Mesenchymal stem cell (in vitro differentiated cells and primary cell): ENCODE results near the gene GULP1.

Experiments used
- DNase-seq: peaks from one replicate; pipeline ENCODE4 v3.0.0-alpha.2; 2013
- H2AFZ ChIP-seq: one replicate; pipeline ENCODE4 v1.6.1; 2013; ENCODE audit warnings: low read depth, mild to moderate bottlenecking, control low read depth, inconsistent platforms, low read length, moderate library complexity
- H2AK5ac ChIP-seq: 2 replicates; pipeline ENCODE4 v1.6.1; 2013; ENCODE audit warnings: low read length, moderate library complexity, mild to moderate bottlenecking, inconsistent platforms; ENCODE audit not compliant: severe bottlenecking
- H2BK120ac ChIP-seq: one replicate; pipeline ENCODE4 v1.6.1; 2013; ENCODE audit warnings: low read depth, mild to moderate bottlenecking, inconsistent platforms, low read length, moderate library complexity
- H2BK12ac ChIP-seq, 2 experiments: one replicate each; pipeline ENCODE4 v1.6.1; 2013; ENCODE audit warnings: inconsistent platforms in 2 of 2, low read length in 2 of 2, mild to moderate bottlenecking in 2 of 2, moderate library complexity in 2 of 2, control low read depth in 1 of 2
- H2BK15ac ChIP-seq: one replicate; pipeline ENCODE4 v1.6.1; 2013; ENCODE audit warnings: mild to moderate bottlenecking, low read depth, inconsistent platforms; ENCODE audit not compliant: poor library complexity, severe bottlenecking
- H2BK5ac ChIP-seq: 2 replicates; pipeline ENCODE4 v1.6.1; 2013; ENCODE audit warnings: low read depth, mild to moderate bottlenecking, low read length, control low read depth, inconsistent platforms; ENCODE audit not compliant: poor library complexity, severe bottlenecking
- H3K14ac ChIP-seq, 2 experiments: one replicate each; pipeline ENCODE4 v1.6.1; 2013; ENCODE audit warnings: inconsistent platforms in 2 of 2, low read length in 2 of 2, control low read depth in 1 of 2, mild to moderate bottlenecking in 1 of 2, moderate library complexity in 1 of 2
- H3K18ac ChIP-seq, 2 experiments: one replicate each; pipeline ENCODE4 v1.6.1; 2013; ENCODE audit warnings: inconsistent platforms in 2 of 2, low read length in 2 of 2, control low read depth in 1 of 2, low read depth in 1 of 2, mild to moderate bottlenecking in 1 of 2
- H3K23ac ChIP-seq, 2 experiments: one replicate each; pipeline ENCODE4 v1.6.1; 2013; ENCODE audit warnings: inconsistent platforms in 2 of 2, low read length in 2 of 2, mild to moderate bottlenecking in 2 of 2, moderate library complexity in 2 of 2, control low read depth in 1 of 2
- H3K27ac ChIP-seq: 2 replicates; pipeline ENCODE4 v1.5.1; 2013; ENCODE audit warnings: mild to moderate bottlenecking, moderate library complexity, low read length, control low read depth, inconsistent platforms; ENCODE audit not compliant: poor library complexity, severe bottlenecking
- H3K27me3 ChIP-seq, 2 experiments: 2 replicates each; pipeline versions ENCODE4 v1.6.1 to v1.7.0; 2013; ENCODE audit warnings: low read length in 2 of 2, mild to moderate bottlenecking in 2 of 2, moderate library complexity in 2 of 2, control low read depth in 1 of 2, inconsistent platforms in 1 of 2; ENCODE audit not compliant: control insufficient read depth in 1 of 2, insufficient read depth in 1 of 2
- H3K36me3 ChIP-seq, 2 experiments: 2 replicates each; pipeline versions ENCODE4 v1.6.1 to v1.7.0; 2013; ENCODE audit warnings: low read length in 2 of 2, control low read depth in 1 of 2, inconsistent platforms in 1 of 2, low read depth in 1 of 2, mild to moderate bottlenecking in 1 of 2; ENCODE audit not compliant: insufficient read depth in 2 of 2, control insufficient read depth in 1 of 2
- H3K4ac ChIP-seq, 2 experiments: one replicate each; pipeline ENCODE4 v1.6.1; 2013; ENCODE audit warnings: inconsistent platforms in 2 of 2, low read length in 2 of 2, mild to moderate bottlenecking in 2 of 2, moderate library complexity in 2 of 2, control low read depth in 1 of 2, low read depth in 1 of 2
- H3K4me1 ChIP-seq: 2 replicates; pipeline ENCODE4 v1.6.1; 2013; ENCODE audit warnings: low read depth, low read length, control low read depth; ENCODE audit not compliant: control insufficient read depth, insufficient read depth
- H3K4me2 ChIP-seq: 2 replicates; pipeline ENCODE4 v1.6.1; 2013; ENCODE audit warnings: low read length, mild to moderate bottlenecking, inconsistent platforms; ENCODE audit not compliant: poor library complexity, severe bottlenecking
- H3K4me3 ChIP-seq, 2 experiments: 2 replicates each; pipeline versions ENCODE4 v1.5.1 to v1.7.0; 2013; ENCODE audit warnings: low read length in 2 of 2, mild to moderate bottlenecking in 2 of 2, control low read depth in 1 of 2, low read depth in 1 of 2; ENCODE audit not compliant: insufficient read depth in 1 of 2
- H3K79me1 ChIP-seq: replicated peaks from 2 replicates; pipeline ENCODE4 v1.6.1; 2013; ENCODE audit warnings: mild to moderate bottlenecking, control low read depth, low read length, inconsistent platforms; ENCODE audit not compliant: poor library complexity, severe bottlenecking
- H3K9ac ChIP-seq: 2 replicates; pipeline ENCODE4 v1.7.0; 2013; ENCODE audit warnings: mild to moderate bottlenecking, low read length, moderate library complexity
- H3K9me3 ChIP-seq: 2 replicates; pipeline ENCODE4 v1.7.0; 2013; ENCODE audit warnings: mild to moderate bottlenecking, low read length; ENCODE audit not compliant: control insufficient read depth
- H4K8ac ChIP-seq: one replicate; pipeline ENCODE4 v1.6.1; 2013; ENCODE audit warnings: inconsistent platforms, mild to moderate bottlenecking, low read length, moderate library complexity
- H4K91ac ChIP-seq: one replicate; pipeline ENCODE4 v1.6.1; 2013; ENCODE audit warnings: mild to moderate bottlenecking, low read length, inconsistent platforms
- WGBS: methylation state at CpG from one replicate; pipeline ENCODE4 v1.1.7; 2013; ENCODE audit warnings: mixed read lengths; 5-methylcytosine and 5-hydroxymethylcytosine counted together

The GULP1 gene

DNA sequence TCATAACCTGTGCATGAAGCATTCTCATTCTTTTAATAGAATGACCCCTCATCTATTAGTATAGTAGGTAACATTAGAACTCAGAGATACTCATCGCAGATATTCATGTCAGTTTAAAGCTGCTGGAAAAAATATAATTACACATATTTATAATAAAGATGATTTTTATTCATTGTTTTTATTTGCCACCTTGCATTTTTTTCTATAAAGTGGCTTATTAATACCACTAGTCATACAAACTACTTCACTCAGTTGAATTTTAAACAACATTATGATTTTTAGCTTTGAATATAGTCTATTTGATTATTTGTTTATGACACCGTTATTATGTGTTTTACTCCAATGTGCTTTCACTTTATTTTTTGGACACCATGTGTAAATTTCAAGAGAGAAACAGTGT lies 23.9 kb upstream of the GULP1 start:
- Histone ChIP-seq H3K23ac (no peak overlapping the region), H4K8ac (no peak overlapping the region), H3K27me3 (no peaks in the 10 kb centered on the region), H3K18ac (no peak overlapping the region), H3K4me3 (no peak overlapping the region), H3K79me1 (no peaks in the 10 kb centered on the region), H2BK120ac (no peak overlapping the region), H2AFZ (no peak overlapping the region), H3K4me1 (no peaks in the 10 kb centered on the region), H3K36me3 (no peaks in the 10 kb centered on the region), H3K9ac (no peak overlapping the region), H3K27ac (no peak overlapping the region), H2AK5ac (no peak overlapping the region), H4K91ac (no peak overlapping the region), H2BK12ac (no peak overlapping the region), H2BK15ac (no peak overlapping the region), H2BK5ac (no peak overlapping the region), H3K9me3 (peaks cover 10% of the 10 kb centered on the region), H3K4me2 (no peak overlapping the region), H3K14ac (no peak overlapping the region), H3K4ac (no peak overlapping the region)
- DNase-seq = no peak
- 100% methylated on average over 1 of the region's 2 CpGs for WGBS

DNA sequence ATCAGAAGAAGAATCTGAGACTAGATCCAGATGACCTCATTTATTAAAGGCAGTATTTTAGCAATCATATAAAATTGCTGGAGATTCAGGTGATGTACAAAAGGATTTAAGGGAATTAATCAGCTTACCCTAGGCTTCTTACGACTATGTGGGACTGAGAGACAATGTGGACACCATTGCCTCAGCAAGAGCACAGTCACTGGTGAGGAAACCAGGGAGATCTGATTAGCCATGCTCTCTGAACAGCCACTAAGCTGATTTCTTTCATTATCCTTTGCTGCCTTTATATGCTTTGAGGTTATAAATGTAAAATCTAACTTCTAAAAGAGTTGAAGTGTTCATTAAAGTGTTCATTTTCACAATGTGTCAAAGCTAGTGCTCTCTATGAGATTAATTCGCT lies 22.7 kb upstream of the GULP1 start:
- Histone ChIP-seq H3K79me1 (no peaks in the 10 kb centered on the region), H2BK120ac (no peak overlapping the region), H3K4me3 (no peak overlapping the region), H2BK15ac (no peak overlapping the region), H3K4ac (no peak overlapping the region), H3K4me2 (no peak overlapping the region), H2AFZ (no peak overlapping the region), H3K27ac (no peak overlapping the region), H3K23ac (no peak overlapping the region), H3K4me1 (no peaks in the 10 kb centered on the region), H2AK5ac (no peak overlapping the region), H2BK12ac (no peak overlapping the region), H3K14ac (no peak overlapping the region), H3K9me3 (peaks cover 10% of the 10 kb centered on the region), H3K9ac (no peak overlapping the region), H4K8ac (no peak overlapping the region), H3K27me3 (no peaks in the 10 kb centered on the region), H4K91ac (no peak overlapping the region), H3K18ac (no peak overlapping the region), H3K36me3 (no peaks in the 10 kb centered on the region), H2BK5ac (no peak overlapping the region)
- no peak for DNase-seq
- WGBS = 98% methylated on average over 2 of the region's 2 CpGs

DNA sequence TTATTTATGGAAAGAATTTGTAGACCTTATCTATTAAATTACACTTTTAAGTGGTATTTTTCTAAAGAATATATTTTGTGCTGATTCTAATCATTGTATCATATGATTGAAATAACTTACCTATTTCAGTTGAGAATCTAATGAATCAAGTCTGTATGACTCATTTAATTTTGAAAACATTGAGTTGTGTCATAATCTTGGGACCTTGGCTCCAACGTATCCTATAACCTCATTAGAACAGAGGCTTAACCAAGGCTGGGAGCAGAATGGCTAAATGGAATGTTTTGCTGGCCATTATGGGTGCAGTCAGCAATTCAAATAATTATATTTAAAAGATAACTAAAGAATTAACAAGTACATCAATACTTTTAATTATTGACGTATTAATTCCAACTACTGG lies 19.6 kb upstream of the GULP1 start:
- no peak overlapping the region for H3K4me2 ChIP-seq
- H3K27ac ChIP-seq = no peak overlapping the region
- no peaks in the 10 kb centered on the region for H3K36me3 ChIP-seq
- H3K4me1 ChIP-seq = no peaks in the 10 kb centered on the region
- no peak overlapping the region for H3K9ac ChIP-seq
- no peak overlapping the region for H2BK5ac ChIP-seq
- H4K91ac ChIP-seq = no peak overlapping the region
- no peak overlapping the region for H3K23ac ChIP-seq
- H3K79me1 ChIP-seq = no peaks in the 10 kb centered on the region
- H2BK12ac ChIP-seq = no peak overlapping the region
- H3K14ac ChIP-seq = no peak overlapping the region
- peaks cover 10% of the 10 kb centered on the region for H3K9me3 ChIP-seq
- no CpG with 5 or more reads among the region's 2 CpGs for WGBS
- no peak overlapping the region for H3K18ac ChIP-seq
- no peaks in the 10 kb centered on the region for H3K27me3 ChIP-seq
- no peak overlapping the region for H2AK5ac ChIP-seq
- no peak for DNase-seq
- no peak overlapping the region for H2AFZ ChIP-seq
- H4K8ac ChIP-seq = no peak overlapping the region
- no peak overlapping the region for H2BK120ac ChIP-seq
- no peak overlapping the region for H3K4me3 ChIP-seq
- H2BK15ac ChIP-seq = no peak overlapping the region
- no peak overlapping the region for H3K4ac ChIP-seq

DNA sequence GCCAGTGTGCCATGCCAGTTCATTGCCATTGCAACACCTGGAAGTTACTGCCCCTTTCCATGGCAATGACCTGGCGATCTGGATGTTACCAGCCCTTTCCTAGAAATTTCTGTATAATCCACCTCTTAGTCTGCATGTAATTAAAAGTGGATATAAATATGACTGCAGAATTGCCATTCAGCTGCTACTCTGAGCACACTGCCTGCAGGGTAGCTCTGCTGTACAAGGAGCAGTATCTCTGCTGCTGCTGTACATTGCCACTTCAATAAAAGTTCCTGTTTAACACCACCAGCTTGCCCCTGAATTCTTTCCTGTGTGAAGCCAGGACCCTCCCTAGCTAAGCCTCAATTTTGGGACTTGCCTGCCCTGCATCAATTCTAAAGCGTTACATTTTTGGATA lies 17.4 kb upstream of the GULP1 start:
- H3K4me1 ChIP-seq = peaks cover 2% of the 10 kb centered on the region
- H3K27me3 ChIP-seq = no peaks in the 10 kb centered on the region
- no peak overlapping the region for H3K9ac ChIP-seq
- H3K4me2 ChIP-seq = no peak overlapping the region
- H3K27ac ChIP-seq = no peak overlapping the region
- no peak overlapping the region for H3K4me3 ChIP-seq
- no peak overlapping the region for H2BK5ac ChIP-seq
- no peak overlapping the region for H2AK5ac ChIP-seq
- H2BK12ac ChIP-seq = no peak overlapping the region
- no peak overlapping the region for H2AFZ ChIP-seq
- no peak overlapping the region for H4K91ac ChIP-seq
- no peak overlapping the region for H2BK15ac ChIP-seq
- H4K8ac ChIP-seq = no peak overlapping the region
- DNase-seq = no peak
- H3K4ac ChIP-seq = no peak overlapping the region
- WGBS = 100% methylated on average over 1 of the region's 2 CpGs
- H3K9me3 ChIP-seq = peaks cover 4% of the 10 kb centered on the region
- no peak overlapping the region for H3K18ac ChIP-seq
- no peak overlapping the region for H3K23ac ChIP-seq
- H2BK120ac ChIP-seq = no peak overlapping the region
- no peaks in the 10 kb centered on the region for H3K79me1 ChIP-seq
- H3K14ac ChIP-seq = no peak overlapping the region
- H3K36me3 ChIP-seq = no peaks in the 10 kb centered on the region
